ENCODE data around the gene PTGES.

PTGES gene

DNA sequence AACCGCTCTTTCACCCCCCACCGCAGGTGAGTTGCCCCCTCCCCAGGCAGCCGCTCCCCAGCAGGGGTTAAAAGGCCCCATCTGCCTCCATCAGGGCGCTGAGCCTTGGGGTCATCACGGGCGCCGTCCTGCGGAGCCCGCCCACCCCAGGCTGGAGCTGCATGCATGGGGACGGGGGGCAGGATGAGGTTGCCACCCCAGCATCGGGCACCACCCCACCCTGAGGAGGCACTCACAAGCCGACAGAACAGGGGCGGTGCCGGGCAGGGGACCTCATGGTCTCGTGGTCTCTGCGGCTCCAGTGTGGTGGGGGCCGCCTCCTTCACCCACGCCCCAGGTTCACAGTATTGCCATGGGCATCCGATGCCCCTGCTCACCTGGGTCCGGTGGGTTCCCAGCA lies 16.5 kb downstream of the PTGES start:
- H3K27me3 ChIP-seq (ENCODE audit: insufficient read depth, low read depth, severe bottlenecking) = no peaks in the 10 kb centered on the region
- H3K4me3 ChIP-seq (ENCODE audit: low read depth, low read length) = no peak overlapping the region
- no peak for TF ChIP-seq CTCF (IDR thresholded peaks at IDR 0.05; ENCODE audit: low read depth, low read length)
- no peaks in the 10 kb centered on the region for H3K36me3 ChIP-seq
- no peak overlapping the region for H3K27ac ChIP-seq
- DNase-seq = no peak
- H3K9me3 ChIP-seq (ENCODE audit: severe bottlenecking) = no peaks in the 10 kb centered on the region

- TF ChIP-seq CTCF (IDR thresholded peaks at IDR 0.05; ENCODE audit: low read depth, low read length) = no peak
- Histone ChIP-seq H3K4me3 (ENCODE audit: low read depth, low read length) (no peak overlapping the region), H3K27ac (no peak overlapping the region), H3K36me3 (no peaks in the 10 kb centered on the region), H3K27me3 (ENCODE audit: insufficient read depth, low read depth, severe bottlenecking) (no peaks in the 10 kb centered on the region), H3K9me3 (ENCODE audit: severe bottlenecking) (no peaks in the 10 kb centered on the region)
- DNase-seq = no peak
Measured at GRCh38 chr9:129735546-129735945, 17.3 kb downstream of the PTGES start.

- Histone ChIP-seq H3K27ac (no peak overlapping the region), H3K4me3 (ENCODE audit: low read depth, low read length) (no peak overlapping the region), H3K27me3 (ENCODE audit: insufficient read depth, low read depth, severe bottlenecking) (no peaks in the 10 kb centered on the region), H3K36me3 (no peaks in the 10 kb centered on the region), H3K9me3 (ENCODE audit: severe bottlenecking) (no peaks in the 10 kb centered on the region)
- TF ChIP-seq CTCF (IDR thresholded peaks at IDR 0.05; ENCODE audit: low read depth, low read length) = no peak
- no peak for DNase-seq
Measured at GRCh38 chr9:129733632-129733953, 19.2 kb downstream of the PTGES start.

- no peaks in the 10 kb centered on the region for H3K27me3 ChIP-seq (ENCODE audit: insufficient read depth, low read depth, severe bottlenecking)
- no peak overlapping the region for H3K4me3 ChIP-seq (ENCODE audit: low read depth, low read length)
- no peak for TF ChIP-seq CTCF (IDR thresholded peaks at IDR 0.05; ENCODE audit: low read depth, low read length)
- no peak for DNase-seq
- no peaks in the 10 kb centered on the region for H3K36me3 ChIP-seq
- H3K9me3 ChIP-seq (ENCODE audit: severe bottlenecking) = no peaks in the 10 kb centered on the region
- H3K27ac ChIP-seq = no peak overlapping the region
Measured at GRCh38 chr9:129732946-129733631, 19.8 kb downstream of the PTGES start.

- H3K27ac ChIP-seq = no peak overlapping the region
- H3K9me3 ChIP-seq (ENCODE audit: severe bottlenecking) = no peaks in the 10 kb centered on the region
- H3K36me3 ChIP-seq = no peaks in the 10 kb centered on the region
- DNase-seq = no peak
- TF ChIP-seq CTCF (IDR thresholded peaks at IDR 0.05; ENCODE audit: low read depth, low read length) = no peak
- H3K4me3 ChIP-seq (ENCODE audit: low read depth, low read length) = no peak overlapping the region
- no peaks in the 10 kb centered on the region for H3K27me3 ChIP-seq (ENCODE audit: insufficient read depth, low read depth, severe bottlenecking)
Measured at GRCh38 chr9:129732100-129732499, 20.7 kb downstream of the PTGES start.

DNA sequence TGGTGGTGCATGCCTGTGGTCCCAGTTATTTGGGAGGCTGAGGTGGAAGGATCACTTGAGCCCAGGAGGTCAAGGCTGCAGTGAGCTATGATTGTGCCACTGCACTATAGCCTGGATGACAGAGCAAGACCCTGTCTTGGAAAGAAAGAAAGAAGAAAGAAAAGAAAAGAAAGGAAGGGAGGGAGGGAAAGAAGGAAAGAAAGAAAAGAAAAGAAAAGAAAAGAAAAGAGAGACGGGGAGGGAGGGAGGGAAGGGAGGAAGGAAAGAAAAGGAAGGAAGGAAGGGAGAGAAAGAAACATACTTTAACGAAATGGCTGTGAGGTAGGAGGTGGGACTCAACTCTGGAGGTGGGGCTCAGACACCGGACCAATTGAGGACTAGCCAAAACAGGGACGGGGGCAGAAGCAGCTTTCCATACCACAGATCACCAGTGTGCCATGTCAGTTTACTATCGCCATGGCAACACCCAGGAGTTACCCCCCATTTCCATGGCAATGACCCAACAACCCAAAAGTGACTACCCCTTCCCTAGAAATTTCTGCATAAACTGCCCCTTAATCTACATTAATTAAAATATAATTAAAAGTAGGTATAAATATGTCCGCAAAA lies 21.3 kb downstream of the PTGES start:
- DNase-seq = no peak
- H3K36me3 ChIP-seq = no peaks in the 10 kb centered on the region
- H3K27me3 ChIP-seq (ENCODE audit: insufficient read depth, low read depth, severe bottlenecking) = no peaks in the 10 kb centered on the region
- TF ChIP-seq CTCF (IDR thresholded peaks at IDR 0.05; ENCODE audit: low read depth, low read length) = no peak
- H3K9me3 ChIP-seq (ENCODE audit: severe bottlenecking) = no peaks in the 10 kb centered on the region
- no peak overlapping the region for H3K27ac ChIP-seq
- no peak overlapping the region for H3K4me3 ChIP-seq (ENCODE audit: low read depth, low read length)

All from WERI-Rb-1 (cell line).